Skeletal muscle satellite cell (primary cell): ENCODE results near the gene CREB3L1.

Experiments
- H3K27me3 ChIP-seq: 2 replicates; pipeline ENCODE4 v1.7.0; 2013; ENCODE audit warnings: low read length; ENCODE audit not compliant: control insufficient read depth, insufficient read depth
- H3K36me3 ChIP-seq: 2 replicates; pipeline ENCODE4 v1.7.0; 2013; ENCODE audit warnings: mild to moderate bottlenecking, control low read depth, low read length; ENCODE audit not compliant: insufficient read depth
- H3K4me1 ChIP-seq: 2 replicates; pipeline ENCODE4 v1.7.0; 2013; ENCODE audit warnings: low read length; ENCODE audit not compliant: control insufficient read depth, insufficient read depth
- H3K4me2 ChIP-seq: 2 replicates; pipeline ENCODE4 v1.7.0; 2013; ENCODE audit warnings: mild to moderate bottlenecking, low read length
- H3K4me3 ChIP-seq: 2 replicates; pipeline ENCODE4 v1.7.0; 2013; ENCODE audit warnings: low read length
- H3K9ac ChIP-seq: 2 replicates; pipeline ENCODE4 v1.7.0; 2013; ENCODE audit warnings: mild to moderate bottlenecking, low read depth, low read length, moderate library complexity
- H3K9me3 ChIP-seq: replicated peaks from 2 replicates; pipeline ENCODE4 v1.7.0; 2013; ENCODE audit warnings: mild to moderate bottlenecking, control low read depth, low read length

CREB3L1 gene

GRCh38 chr11:46291441-46292150 is 14.1 kb downstream of the CREB3L1 start:
- H3K9me3 ChIP-seq: no peaks in the 10 kb centered on the region
- H3K4me1 ChIP-seq: peaks cover 73% of the 10 kb centered on the region
- H3K9ac ChIP-seq: peak overlapping the region; percentile 69
- H3K4me3 ChIP-seq: peak overlapping the region; percentile 46
- H3K4me2 ChIP-seq: peak overlapping the region; percentile 56
- no peaks in the 10 kb centered on the region for H3K27me3 ChIP-seq
- no peaks in the 10 kb centered on the region for H3K36me3 ChIP-seq

DNA sequence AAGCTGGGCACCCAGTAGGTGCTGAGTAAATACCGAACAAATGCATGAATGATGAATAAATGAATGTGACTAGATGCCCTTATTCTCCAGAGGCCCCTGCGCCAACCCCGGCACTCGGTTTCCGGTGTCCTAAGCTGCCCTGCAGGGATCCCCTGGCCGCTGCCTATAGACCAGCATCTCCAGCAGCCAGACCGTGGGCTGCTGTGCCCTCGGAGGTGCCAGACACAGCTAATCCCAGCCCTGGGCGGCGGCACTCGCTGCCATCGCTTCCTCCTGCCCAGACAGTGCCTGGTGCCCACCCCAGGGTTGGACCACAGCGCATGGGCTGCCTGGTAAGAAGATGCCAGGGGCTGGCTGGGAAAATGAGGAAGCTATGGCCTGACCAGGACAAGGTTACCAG is 15.6 kb downstream of the CREB3L1 start:
- H3K4me3 ChIP-seq: no peak overlapping the region
- H3K27me3 ChIP-seq: no peaks in the 10 kb centered on the region
- peak overlapping the region; percentile 4 for H3K9ac ChIP-seq
- H3K4me1 ChIP-seq: peaks cover 87% of the 10 kb centered on the region
- H3K9me3 ChIP-seq: no peaks in the 10 kb centered on the region
- H3K4me2 ChIP-seq: no peak overlapping the region
- H3K36me3 ChIP-seq: no peaks in the 10 kb centered on the region

- H3K4me1 ChIP-seq: peaks cover 94% of the 10 kb centered on the region
- H3K4me2 ChIP-seq: peak overlapping the region; percentile 90
Measured at GRCh38 chr11:46293641-46294103, 16.2 kb downstream of the CREB3L1 start.

DNA sequence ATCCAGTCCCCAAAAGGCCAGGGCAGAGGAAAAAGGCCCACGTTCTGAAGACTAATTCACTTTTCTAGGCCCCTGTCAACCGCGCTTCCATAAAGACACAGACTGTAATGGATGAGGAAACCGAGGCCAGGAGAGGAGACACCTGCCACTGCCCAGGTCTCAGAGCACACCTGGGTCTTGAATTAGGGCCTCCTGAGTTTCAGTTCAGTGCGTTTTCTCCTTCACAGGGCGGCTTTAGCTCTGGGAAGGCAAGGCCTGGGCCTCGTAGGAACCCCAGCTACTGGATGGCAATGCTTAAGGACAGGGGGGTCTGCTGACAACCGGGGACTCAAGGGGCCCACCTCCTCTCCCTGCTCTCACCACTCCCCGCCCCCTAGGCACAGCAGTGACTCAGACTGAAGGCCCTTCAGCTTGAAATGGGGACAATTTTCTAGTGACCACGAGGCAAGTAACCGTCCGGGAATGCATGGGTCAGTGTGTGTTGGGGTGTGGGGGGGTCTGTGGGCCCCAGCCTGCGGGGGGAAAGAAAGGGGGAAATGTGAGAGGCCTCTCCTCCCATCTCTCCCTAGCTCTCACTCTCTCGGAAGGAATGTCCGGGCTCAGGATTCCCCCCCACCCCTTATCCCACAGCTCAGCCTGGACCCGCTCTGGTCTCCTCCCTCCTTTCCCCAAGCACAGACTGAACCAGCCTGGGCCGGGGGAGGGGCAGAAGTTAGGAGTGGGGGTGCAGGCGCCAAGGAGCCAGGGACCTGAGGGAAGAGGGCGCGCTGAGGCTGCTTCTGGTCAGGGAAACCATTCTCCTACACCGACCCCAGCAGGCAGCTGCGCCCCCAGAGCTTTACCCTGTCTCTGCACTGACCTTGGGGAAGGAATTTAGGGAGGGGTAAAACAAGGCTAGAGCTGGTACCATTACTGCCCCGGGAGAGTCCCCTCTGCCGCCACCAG is 17.2 kb downstream of the CREB3L1 start:
- peaks cover 98% of the 10 kb centered on the region for H3K4me1 ChIP-seq
- no peaks in the 10 kb centered on the region for H3K27me3 ChIP-seq
- no peaks in the 10 kb centered on the region for H3K36me3 ChIP-seq
- H3K4me3 ChIP-seq: peak overlapping the region; percentile 67
- peak overlapping the region; percentile 90 for H3K4me2 ChIP-seq
- peak overlapping the region; percentile 75 for H3K9ac ChIP-seq
- no peaks in the 10 kb centered on the region for H3K9me3 ChIP-seq

More at GRCh38 chr11:46293641-46294103, 16.2 kb downstream of the CREB3L1 start:
- Histone ChIP-seq H3K4me3 (no peak overlapping the region), H3K36me3 (no peaks in the 10 kb centered on the region), H3K27me3 (no peaks in the 10 kb centered on the region), H3K9me3 (no peaks in the 10 kb centered on the region), H3K9ac (peak overlapping the region; percentile 75)

GRCh38 chr11:46295312-46296058 is 18.0 kb downstream of the CREB3L1 start:
- no peaks in the 10 kb centered on the region for H3K9me3 ChIP-seq
- no peaks in the 10 kb centered on the region for H3K36me3 ChIP-seq
- H3K4me3 ChIP-seq: peak overlapping the region; percentile 67
- no peaks in the 10 kb centered on the region for H3K27me3 ChIP-seq
- H3K4me1 ChIP-seq: peaks cover 96% of the 10 kb centered on the region
- H3K4me2 ChIP-seq: peak overlapping the region; percentile 90
- H3K9ac ChIP-seq: peak overlapping the region; percentile 75

- H3K4me2 ChIP-seq: peak overlapping the region; percentile 90
- H3K4me1 ChIP-seq: peaks cover 90% of the 10 kb centered on the region
- no peaks in the 10 kb centered on the region for H3K27me3 ChIP-seq
- no peaks in the 10 kb centered on the region for H3K9me3 ChIP-seq
- peak overlapping the region; percentile 67 for H3K4me3 ChIP-seq
- H3K36me3 ChIP-seq: peaks cover under 1% of the 10 kb centered on the region
- peak overlapping the region; percentile 75 for H3K9ac ChIP-seq
Measured at GRCh38 chr11:46296059-46296527, 18.6 kb downstream of the CREB3L1 start.

- peaks cover 4% of the 10 kb centered on the region for H3K36me3 ChIP-seq
- peak overlapping the region; percentile 75 for H3K9ac ChIP-seq
- H3K4me3 ChIP-seq: peak overlapping the region; percentile 67
- no peaks in the 10 kb centered on the region for H3K27me3 ChIP-seq
- no peaks in the 10 kb centered on the region for H3K9me3 ChIP-seq
- peaks cover 83% of the 10 kb centered on the region for H3K4me1 ChIP-seq
- peak overlapping the region; percentile 90 for H3K4me2 ChIP-seq
Measured at GRCh38 chr11:46296528-46297448, 19.3 kb downstream of the CREB3L1 start.

- peak overlapping the region; percentile 54 for H3K9ac ChIP-seq
- H3K9me3 ChIP-seq: no peaks in the 10 kb centered on the region
- H3K4me2 ChIP-seq: peak overlapping the region; percentile 79
- peak overlapping the region; percentile 50 for H3K4me3 ChIP-seq
- H3K36me3 ChIP-seq: peaks cover 8% of the 10 kb centered on the region
- H3K4me1 ChIP-seq: peaks cover 63% of the 10 kb centered on the region
- no peaks in the 10 kb centered on the region for H3K27me3 ChIP-seq
Measured at GRCh38 chr11:46298699-46299433, 21.4 kb downstream of the CREB3L1 start.

DNA sequence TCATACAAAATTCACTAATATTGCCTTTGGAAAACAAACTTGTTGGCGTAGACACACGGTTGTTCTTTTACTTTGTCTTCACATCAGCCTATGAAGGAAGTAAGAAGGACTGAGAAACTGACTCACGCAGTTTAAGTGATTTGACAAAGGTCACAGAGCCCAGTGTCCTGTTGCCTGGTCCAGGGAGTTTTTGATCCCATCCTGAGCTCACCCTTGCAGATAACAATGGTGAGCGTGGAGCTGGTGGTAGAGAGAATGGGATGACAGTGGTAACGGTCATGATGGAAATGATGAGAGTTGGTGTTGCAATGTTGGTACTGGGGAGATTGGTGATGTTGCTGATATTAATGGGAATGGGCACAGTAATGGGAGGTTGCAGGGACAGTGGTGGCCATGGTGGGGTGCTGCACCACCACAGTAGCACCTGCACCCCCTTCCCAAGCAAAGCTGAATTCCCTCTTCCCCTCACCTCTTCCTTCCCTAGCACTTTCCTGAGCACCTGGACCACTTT is 22.0 kb downstream of the CREB3L1 start:
- Histone ChIP-seq H3K4me3 (peak overlapping the region; percentile 50), H3K36me3 (peaks cover 8% of the 10 kb centered on the region), H3K4me2 (peak overlapping the region; percentile 79), H3K4me1 (peaks cover 57% of the 10 kb centered on the region), H3K9ac (peak overlapping the region; percentile 27), H3K27me3 (no peaks in the 10 kb centered on the region), H3K9me3 (no peaks in the 10 kb centered on the region)

- Histone ChIP-seq H3K27me3 (no peaks in the 10 kb centered on the region), H3K36me3 (peaks cover 8% of the 10 kb centered on the region), H3K9me3 (no peaks in the 10 kb centered on the region), H3K4me3 (no peak overlapping the region), H3K9ac (no peak overlapping the region), H3K4me2 (no peak overlapping the region), H3K4me1 (peaks cover 49% of the 10 kb centered on the region)
Measured at GRCh38 chr11:46300270-46300669, 22.8 kb downstream of the CREB3L1 start.
